HFFc6 (cell line): ENCODE measurements around the gene DLG2. TPM values are rescaled to one million over a fixed set of nuclear protein-coding genes. Genes with fewer than 3 reads are reported as not detected.

ENCODE experiments used
- DNase-seq: peaks from one replicate; pipeline ENCODE4 v3.0.0-alpha.2; 2018
- H3K27ac Mint-ChIP-seq: 2 replicates; pipeline ENCODE4 v1.8.0; 2020; ENCODE audit warnings: mild to moderate bottlenecking, mixed read lengths
- H3K27me3 Mint-ChIP-seq: 2 replicates; pipeline ENCODE4 v1.8.0; 2021; ENCODE audit warnings: mild to moderate bottlenecking, moderate library complexity, mixed read lengths; ENCODE audit not compliant: insufficient read depth
- H3K36me3 Mint-ChIP-seq: 2 replicates; pipeline ENCODE4 v1.8.0; 2021; ENCODE audit warnings: low read depth, mixed read lengths
- H3K4me1 Mint-ChIP-seq: 2 replicates; pipeline ENCODE4 v1.8.0; 2020; ENCODE audit warnings: low read depth, mixed read lengths
- H3K4me3 Mint-ChIP-seq: 2 replicates; pipeline ENCODE4 v1.8.0; 2020; ENCODE audit warnings: mild to moderate bottlenecking, moderate library complexity, mixed read lengths
- H3K9me3 Mint-ChIP-seq: 2 replicates; pipeline ENCODE4 v1.8.0; 2020; ENCODE audit warnings: mild to moderate bottlenecking, mixed read lengths
- CTCF ChIP-seq: fragments of 200-600 bp; sonication (generic); IDR thresholded peaks from 2 replicates; pipeline ENCODE4 v1.5.0; 2021; ENCODE audit warnings: antibody characterized with exemption, mild to moderate bottlenecking
- total RNA-seq, 6 experiments: library from RNA; stranded (reverse); fragmentation: NEBNext Ultra II Directional; extraction: Animal tissue kit (Norgen Biotek cat#: 25700); gene quantifications; 2 replicates in 1 of 6; 3 replicates in 5 of 6; pipeline ENCODE4 v1.2.3, GENCODE V29; 2021

Gene DLG2
- total RNA-seq, 6 experiments from 2014 or later = 0.39 to 1.00 (median 0.80) TPM; not detected in 1

GRCh38 chr11:85485902-85486301 is 141.2 kb downstream of the DLG2 start:
- H3K4me3 Mint-ChIP-seq = no peak overlapping the region
- H3K4me1 Mint-ChIP-seq = no peaks in the 10 kb centered on the region
- peaks cover 51% of the 10 kb centered on the region for H3K9me3 Mint-ChIP-seq
- no peak for DNase-seq
- TF ChIP-seq CTCF = no peak
- H3K36me3 Mint-ChIP-seq = no peaks in the 10 kb centered on the region
- H3K27me3 Mint-ChIP-seq = no peaks in the 10 kb centered on the region; the same call in 1 of the 2 replicates
- H3K27ac Mint-ChIP-seq = no peak overlapping the region

DNA sequence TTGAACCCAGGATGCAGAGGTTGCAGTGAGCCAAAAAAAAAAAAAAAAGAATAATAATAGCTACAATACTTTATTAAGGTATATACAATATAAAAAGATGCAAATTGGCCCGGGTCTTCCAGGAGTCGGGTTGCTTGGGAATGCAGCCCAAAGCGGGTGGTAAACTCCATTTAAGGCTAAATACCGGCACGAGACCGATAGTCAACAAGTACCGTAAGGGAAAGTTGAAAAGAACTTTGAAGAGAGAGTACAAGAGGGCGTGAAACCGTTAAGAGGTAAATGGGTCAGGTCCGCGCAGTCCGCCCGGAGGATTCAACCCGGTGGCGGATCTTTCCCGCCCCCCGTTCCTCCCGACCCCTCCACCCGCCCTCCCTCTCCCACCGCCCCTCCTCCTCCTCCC is 143.3 kb downstream of the DLG2 start:
- no peak overlapping the region for H3K27ac Mint-ChIP-seq
- TF ChIP-seq CTCF = no peak
- no peaks in the 10 kb centered on the region for H3K4me1 Mint-ChIP-seq
- no peaks in the 10 kb centered on the region; the same call in 1 of the 2 replicates for H3K27me3 Mint-ChIP-seq
- DNase-seq = no peak
- H3K36me3 Mint-ChIP-seq = no peaks in the 10 kb centered on the region
- no peak overlapping the region for H3K4me3 Mint-ChIP-seq
- H3K9me3 Mint-ChIP-seq = peaks cover 42% of the 10 kb centered on the region

- Mint-ChIP-seq H3K27me3 (no peaks in the 10 kb centered on the region), H3K27ac (no peak overlapping the region), H3K4me3 (no peak overlapping the region), H3K4me1 (no peaks in the 10 kb centered on the region), H3K36me3 (no peaks in the 10 kb centered on the region), H3K9me3 (peaks cover 33% of the 10 kb centered on the region)
- DNase-seq = no peak
- TF ChIP-seq CTCF = no peak
Observed at GRCh38 chr11:85481862-85482261, 145.3 kb downstream of the DLG2 start.

DNA sequence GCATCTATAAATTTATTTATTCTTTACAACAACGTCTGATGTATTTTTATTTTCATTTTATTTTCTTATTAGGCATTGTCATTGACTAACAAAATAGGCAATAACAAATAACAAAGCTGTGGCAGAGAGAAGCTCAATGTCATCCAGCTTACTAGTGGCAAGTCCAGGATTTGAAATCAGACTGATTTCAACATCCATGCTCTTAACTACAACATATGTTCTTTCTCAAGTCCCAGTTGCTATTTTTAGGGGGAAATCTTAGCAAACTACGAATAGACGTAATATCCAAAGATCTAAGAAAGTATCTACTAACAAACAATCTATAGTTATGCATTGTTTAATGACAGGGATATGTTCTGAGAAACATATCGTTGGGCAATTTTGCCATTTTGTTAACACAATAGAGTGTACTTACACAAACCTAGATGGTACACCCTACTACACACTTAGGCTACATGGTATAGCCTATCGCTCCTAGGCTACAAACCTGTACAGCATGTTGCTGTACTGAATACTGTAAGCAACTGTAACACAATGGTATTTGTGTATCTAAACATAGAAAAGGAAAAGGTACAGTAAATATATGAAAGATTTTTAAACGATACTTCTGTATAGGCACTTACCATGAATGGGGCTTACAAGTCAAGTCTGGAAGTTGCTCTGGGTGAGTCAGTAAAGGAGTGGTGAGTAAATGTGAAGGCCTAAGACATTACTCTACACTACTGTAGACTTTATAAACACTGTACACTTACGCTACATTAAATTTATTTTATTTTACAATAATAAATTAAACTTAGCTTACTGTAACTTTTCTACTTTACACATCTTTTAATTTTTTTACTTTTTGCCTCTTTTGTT is 151.3 kb downstream of the DLG2 start:
- Mint-ChIP-seq H3K27ac (no peak overlapping the region), H3K9me3 (peaks cover 9% of the 10 kb centered on the region; the same call in 1 of the 2 replicates), H3K36me3 (no peaks in the 10 kb centered on the region), H3K4me1 (no peaks in the 10 kb centered on the region), H3K4me3 (no peak overlapping the region), H3K27me3 (no peaks in the 10 kb centered on the region)
- TF ChIP-seq CTCF = no peak
- DNase-seq = no peak

GRCh38 chr11:85472953-85473352 is 154.2 kb downstream of the DLG2 start:
- Mint-ChIP-seq H3K4me3 (no peak overlapping the region), H3K4me1 (no peaks in the 10 kb centered on the region), H3K9me3 (peaks cover 27% of the 10 kb centered on the region)

More at GRCh38 chr11:85472953-85473352, 154.2 kb downstream of the DLG2 start:
- DNase-seq = no peak
- H3K36me3 Mint-ChIP-seq = no peaks in the 10 kb centered on the region
- no peak overlapping the region for H3K27ac Mint-ChIP-seq
- no peak for TF ChIP-seq CTCF
- no peaks in the 10 kb centered on the region for H3K27me3 Mint-ChIP-seq
